HG03045 (cell line): Measurements from ENCODE around the gene PPME1.

Experiments
- ATAC-seq: cut with Tn5 transposase; IDR thresholded peaks from one replicate; pipeline ENCODE4 v1.9.1; 2021; ENCODE audit warnings: mild to moderate bottlenecking, moderate library complexity; ENCODE audit not compliant: unreplicated experiment

PPME1 gene

DNA sequence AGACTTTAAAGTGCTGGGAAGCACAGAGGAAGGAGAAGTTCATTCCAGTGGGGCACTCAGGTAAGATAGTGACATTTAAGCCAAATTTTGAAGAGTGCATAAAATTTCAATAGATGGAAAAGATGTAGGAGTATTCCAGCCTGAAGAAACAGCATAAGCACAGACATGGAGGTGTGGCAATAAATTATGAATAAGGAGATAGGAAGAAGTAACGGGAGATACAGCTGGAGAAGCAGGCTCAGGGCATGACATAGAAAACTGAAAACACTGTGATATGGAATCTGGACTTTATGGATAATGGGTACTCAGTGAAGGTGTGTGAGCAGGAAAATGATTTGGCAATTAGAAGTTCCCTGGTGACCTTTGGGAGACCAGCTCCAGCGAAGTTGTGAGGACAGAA is 107.0 kb downstream of the PPME1 start:
- ATAC-seq, result no peak

DNA sequence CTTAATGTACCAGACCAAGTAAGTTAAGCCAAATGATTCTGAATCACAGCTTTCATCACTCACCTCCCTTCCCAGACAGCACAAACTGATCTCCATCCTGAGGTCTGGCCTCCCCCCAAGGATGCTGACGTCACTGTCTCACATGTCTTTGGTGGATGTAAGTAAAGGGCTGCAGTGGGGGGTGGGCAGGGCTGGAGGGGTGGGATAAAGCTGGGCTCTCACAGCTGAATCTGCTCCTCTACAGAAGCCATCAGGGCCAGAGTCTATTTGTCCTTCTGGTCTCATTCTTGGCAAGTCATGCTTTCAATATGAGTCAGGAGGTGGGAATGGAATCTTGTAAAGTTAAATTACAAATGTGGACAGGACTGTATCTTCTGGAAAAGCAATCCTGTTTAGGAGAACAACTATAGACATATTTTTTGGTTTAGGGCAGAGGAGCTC is 107.7 kb downstream of the PPME1 start:
- no peak for ATAC-seq

DNA sequence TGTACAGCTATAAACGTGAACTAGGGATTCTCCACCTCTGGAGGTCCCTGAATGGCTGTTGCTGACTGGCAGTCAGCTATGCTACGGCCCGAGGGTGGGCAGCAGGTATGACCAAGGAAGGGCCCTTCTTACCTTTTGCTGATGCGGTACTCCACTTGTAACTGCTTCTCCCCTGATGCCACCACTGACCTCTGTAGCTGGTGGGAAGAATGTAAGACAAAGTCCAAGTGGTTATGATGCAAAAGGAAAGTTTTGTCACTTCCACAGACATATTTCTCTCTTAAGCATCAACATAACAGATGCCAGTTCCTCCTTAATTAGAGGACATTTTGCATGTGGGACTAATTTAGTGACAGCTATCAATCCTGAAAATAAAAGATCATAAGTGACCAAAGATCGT is 108.2 kb downstream of the PPME1 start:
- no peak for ATAC-seq

DNA sequence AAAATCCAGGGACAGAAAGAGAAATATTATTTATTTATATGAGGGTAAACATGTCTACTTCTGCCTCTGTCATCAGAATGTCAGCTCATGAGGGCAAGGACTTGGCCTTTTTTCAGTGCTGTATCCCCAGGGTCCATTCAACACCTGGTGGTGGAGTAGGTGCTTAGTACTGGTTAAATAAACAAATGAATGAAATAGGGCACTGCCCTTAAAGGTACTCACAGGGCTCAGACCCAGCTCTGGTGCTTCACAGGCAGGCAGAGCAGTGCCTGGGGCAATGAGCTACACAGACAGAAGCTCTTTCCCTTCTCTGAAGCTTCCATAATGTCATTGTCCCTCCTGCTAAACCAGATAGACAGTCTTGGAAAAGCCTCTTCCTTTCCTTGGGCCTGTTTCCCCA is 109.4 kb downstream of the PPME1 start:
- no peak for ATAC-seq

DNA sequence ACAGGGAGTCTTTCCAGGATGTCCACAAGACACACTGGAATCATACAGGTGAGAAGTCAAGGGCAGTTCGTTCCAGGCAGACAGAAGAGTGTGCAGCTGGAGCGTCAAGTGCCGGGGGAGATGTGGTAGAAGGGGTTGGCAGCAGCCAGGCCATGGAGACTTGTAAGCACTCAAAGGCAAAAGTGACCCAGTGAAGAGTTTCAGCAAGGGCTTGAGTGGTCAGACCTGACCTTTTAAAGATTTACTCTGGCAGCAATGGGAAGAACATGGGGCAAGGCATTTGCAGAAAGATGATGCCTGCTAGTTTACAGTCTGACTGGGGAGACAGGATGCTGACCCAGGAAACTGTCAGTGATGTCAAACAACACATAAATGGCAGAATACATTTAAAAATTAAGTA is 111.3 kb downstream of the PPME1 start:
- no peak for ATAC-seq

DNA sequence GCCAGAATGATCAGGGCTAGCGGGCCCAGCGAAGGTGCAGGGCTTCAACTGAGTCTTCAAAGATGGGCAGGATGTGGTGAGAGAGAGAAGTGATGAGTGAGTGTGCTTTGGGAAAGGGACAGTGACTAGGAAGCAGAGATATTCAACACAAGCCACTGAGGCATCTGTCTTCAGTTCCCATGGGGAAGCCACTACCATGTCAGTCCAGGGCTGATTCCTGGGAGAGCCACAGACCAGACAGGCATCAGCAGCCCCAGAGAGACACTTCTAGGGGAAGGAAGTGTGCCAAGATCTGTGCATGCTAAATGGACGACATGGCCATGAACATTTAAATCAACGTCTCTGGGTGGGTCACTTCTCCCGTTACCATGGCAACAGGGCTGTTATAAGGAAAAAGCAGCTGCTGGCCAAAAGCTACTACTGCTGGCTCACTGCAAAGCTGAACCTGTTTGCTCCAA is 111.9 kb downstream of the PPME1 start:
- no peak for ATAC-seq

DNA sequence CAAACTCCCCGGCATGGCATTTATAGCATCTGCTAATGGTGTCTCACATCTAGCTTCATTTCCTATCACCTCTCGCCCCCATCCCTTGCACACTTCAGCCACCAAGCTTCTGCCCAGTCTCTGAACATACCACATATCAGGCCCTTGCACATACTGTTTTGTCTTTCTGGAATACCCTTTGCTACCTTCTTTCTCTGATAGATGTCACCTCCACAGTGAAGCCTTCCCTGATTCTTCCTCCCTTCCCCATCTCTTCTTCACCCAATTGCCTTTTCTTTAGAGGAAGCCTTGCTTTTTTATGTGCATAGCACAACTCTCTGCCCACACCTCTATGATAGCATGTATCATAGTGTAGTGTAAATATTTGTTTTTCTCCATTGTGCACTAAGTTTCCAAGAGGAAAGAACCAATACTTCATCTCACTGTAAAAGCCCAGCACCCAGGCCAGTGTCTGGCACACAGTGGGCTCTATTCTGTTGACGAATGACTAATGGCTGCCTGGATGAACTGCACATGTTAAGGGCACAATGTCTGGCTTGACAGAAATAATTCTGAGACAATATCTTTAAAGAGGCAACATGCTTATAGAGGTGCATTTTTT is 112.6 kb downstream of the PPME1 start:
- ATAC-seq, result no peak

DNA sequence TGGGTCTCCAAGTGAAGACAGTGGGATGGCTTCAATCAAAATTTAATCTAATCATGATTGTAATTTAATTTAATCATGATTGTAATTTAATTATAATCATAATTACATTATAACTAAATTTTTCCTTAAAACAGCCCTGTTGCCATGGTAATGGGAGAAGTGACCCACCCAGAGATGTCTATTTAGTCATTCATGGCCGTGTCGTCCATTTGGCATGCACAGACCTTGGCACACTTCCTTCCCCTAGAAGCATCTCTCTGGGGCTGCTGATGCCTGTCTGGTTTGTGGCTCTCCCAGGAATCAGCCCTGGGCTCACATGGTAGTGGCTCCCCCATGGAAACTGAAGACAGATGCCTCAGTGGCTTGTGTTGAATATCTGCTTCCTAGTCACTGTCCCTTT is 113.4 kb downstream of the PPME1 start:
- no peak for ATAC-seq

DNA sequence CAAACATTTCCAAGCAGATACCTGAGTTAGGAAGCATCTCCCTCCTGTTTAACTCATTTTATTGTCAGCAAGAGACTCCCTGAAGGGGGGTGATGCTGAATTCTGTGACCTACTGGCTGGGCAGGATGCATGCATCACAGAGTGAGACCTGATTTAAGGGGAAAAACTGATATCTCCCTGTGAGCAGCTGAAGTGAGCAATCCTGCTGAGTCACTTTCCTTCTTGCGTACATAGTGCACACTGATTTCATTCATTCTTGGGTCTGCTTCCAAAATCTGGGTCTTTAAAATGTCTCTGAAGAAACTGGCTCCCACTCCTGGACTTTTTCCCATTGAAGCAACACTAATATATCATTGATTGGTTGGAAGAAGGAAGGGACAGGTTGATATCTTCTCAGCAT is 117.1 kb downstream of the PPME1 start:
- no peak for ATAC-seq

DNA sequence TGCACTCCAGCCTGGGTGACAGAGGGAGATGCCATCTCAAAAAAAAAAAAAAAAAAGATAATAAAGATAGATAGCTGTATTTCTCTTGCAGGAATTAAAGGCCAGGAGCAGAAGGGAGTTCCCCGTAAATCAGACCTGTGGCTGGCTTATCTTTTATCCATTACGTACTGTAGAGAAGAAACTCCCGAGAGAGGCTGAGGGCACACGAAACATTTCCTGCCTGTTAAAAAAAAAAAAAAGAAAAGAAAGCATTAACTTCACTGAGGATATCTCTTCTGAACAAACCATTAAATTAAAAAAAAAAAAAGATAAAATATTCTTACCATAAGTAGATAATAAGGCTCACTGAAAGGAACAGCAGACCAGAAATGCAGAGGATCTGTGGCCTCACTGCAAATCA is 117.8 kb downstream of the PPME1 start:
- ATAC-seq, result no peak

DNA sequence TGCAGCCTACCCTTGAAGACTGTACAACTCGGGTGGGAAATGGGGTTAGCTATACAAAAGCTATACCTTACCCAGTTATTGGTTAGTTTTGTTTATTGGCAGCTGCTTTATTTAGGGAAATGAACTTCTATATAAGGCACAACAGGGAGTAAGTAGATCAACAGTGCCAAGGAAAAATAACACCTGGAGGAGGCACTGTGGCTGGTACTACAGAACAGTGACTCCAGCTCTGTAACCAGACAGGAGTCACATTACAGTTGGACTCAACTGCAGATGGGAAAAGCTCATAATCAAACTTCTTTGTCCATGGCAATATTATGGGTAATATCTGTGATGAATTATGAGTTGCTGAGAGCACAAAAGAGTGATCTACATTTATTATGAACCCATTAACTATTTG is 126.4 kb downstream of the PPME1 start:
- no peak for ATAC-seq

DNA sequence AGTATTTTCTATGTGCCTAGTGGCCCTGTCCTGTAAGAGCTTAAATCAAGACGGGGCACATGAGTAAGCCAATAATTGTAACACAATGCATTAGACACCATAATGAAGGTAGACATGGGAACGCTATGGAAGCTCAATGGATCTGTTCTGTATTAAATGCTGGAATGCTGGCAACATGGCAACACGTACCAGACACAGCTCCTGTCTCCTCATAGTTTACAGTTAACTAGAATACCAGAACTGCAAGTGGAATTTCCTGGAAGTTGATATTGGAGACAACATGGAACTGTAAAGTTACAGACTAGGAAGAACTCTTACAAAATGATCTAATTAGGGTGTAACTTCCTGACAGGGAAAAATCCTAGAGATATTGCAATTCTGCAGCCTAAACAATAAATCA is 127.9 kb downstream of the PPME1 start:
- no peak for ATAC-seq
